GM12875 (cell line): ENCODE measurements around the gene TSPAN16.
"Not testable (repeated sequence)": the region's sequence is repeated elsewhere in the genome, so short reads cannot be mapped to it uniquely, and the experiment has no call there.

Source experiments
- H3K4me3 ChIP-seq: one replicate; pipeline ENCODE4 v1.5.1; 2011; ENCODE audit warnings: low read depth, low read length, control low read depth
- TF ChIP-seq, protein P1 (sequence below): IDR thresholded peaks from 2 replicates; pipeline ENCODE4 v1.5.1; 2011; ENCODE audit warnings: low read depth, mild to moderate bottlenecking, control low read depth, inconsistent platforms, low read length, moderate library complexity, borderline replicate concordance; ENCODE audit not compliant: insufficient read depth

Gene TSPAN16

DNA sequence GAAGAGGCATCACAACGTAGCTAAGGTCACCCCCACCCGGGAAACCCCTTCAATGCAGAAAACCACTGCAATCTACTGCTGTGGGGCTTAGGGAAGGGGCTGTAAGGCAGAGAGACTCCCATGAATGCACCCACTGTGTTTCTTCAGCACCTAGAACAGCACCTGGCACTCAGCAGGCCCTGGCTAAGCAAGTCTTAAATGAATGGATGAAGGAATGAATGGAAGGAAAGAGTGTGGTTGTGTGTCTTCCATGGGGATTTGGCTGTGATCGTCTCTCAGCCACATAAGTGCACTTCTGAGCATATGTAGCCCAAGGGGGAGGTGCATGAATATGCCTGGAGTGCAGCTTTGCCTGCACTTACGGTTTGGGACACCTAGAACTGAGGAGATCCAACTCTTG, 53.2 kb downstream of the TSPAN16 start:
- H3K4me3 ChIP-seq: no peak overlapping the region
- TF ChIP-seq, protein P1, sequence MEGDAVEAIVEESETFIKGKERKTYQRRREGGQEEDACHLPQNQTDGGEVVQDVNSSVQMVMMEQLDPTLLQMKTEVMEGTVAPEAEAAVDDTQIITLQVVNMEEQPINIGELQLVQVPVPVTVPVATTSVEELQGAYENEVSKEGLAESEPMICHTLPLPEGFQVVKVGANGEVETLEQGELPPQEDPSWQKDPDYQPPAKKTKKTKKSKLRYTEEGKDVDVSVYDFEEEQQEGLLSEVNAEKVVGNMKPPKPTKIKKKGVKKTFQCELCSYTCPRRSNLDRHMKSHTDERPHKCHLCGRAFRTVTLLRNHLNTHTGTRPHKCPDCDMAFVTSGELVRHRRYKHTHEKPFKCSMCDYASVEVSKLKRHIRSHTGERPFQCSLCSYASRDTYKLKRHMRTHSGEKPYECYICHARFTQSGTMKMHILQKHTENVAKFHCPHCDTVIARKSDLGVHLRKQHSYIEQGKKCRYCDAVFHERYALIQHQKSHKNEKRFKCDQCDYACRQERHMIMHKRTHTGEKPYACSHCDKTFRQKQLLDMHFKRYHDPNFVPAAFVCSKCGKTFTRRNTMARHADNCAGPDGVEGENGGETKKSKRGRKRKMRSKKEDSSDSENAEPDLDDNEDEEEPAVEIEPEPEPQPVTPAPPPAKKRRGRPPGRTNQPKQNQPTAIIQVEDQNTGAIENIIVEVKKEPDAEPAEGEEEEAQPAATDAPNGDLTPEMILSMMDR: no peak

DNA sequence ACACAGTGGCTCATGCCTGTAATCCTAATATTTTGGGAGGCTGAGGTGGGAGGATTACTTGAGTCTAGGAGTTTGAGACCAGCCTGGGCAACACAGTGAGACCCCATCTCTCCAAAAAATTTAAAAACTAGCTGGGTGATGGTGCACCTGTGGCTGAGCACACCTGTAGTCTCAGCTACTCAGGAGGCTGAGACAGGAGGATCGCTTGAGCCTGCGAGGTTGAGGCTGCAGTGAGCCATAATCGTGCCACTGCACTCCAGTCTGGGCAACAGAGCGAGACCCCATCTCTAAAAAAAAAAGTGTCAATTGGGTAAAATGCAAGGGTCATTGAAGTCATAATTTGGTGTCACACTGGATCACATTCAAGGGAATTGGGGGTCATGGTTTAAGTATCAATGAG, 58.1 kb downstream of the TSPAN16 start:
- not testable (repeated sequence) for H3K4me3 ChIP-seq

DNA sequence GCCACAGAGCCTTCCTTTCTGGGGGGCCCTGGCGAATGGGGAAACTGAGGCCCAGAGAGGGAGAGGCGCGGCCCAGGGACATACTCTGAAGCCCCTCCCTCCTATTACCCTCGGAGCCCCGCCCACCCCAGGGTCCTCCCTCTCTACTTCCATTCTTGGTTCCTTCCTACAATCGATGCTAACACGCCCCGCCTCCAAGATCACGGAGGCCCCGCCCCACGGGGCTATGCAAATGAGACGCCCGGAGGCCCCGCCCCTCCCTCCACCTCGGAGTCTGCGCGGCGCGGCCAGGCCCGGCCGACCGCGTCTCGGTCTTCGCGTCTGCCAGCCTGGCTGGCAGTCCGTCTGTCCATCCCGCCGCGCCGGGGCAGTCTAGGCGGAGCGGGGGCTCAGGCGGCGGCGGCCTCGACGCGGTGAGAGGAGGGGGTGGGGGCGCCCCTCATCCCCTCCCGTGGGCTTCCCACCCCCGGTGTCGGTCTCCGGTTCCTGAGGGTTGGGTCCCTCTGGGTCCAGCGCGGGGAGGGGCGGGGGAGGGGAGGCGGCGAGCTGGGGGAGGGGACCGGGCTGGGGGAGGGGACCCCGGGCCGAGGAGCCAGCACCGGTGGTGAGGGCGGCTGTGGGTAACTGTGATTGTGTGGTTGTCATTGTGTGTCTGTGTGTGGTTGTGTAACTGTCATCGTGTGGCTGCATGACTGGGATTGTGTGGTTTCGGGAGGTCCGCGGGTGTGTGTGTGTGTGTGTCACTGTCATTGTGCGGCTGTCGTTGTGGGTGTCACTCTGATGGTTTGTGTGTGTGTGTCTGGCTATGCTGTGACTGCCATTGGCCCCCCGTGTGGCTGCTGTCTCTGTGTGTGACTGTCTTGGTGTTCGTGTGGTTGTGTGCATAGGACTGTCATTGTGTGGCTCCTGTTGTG, 59.5 kb downstream of the TSPAN16 start, which contains the start of gene PLPPR2:
PLPPR2 (plus strand) TSS at position 273 of the 914 bp plus-strand sequence. CDS start 2,242 bp downstream, outside the sequence.
- TF ChIP-seq, protein P1: no peak
- H3K4me3 ChIP-seq: no peak within 1 kb of the TSS

DNA sequence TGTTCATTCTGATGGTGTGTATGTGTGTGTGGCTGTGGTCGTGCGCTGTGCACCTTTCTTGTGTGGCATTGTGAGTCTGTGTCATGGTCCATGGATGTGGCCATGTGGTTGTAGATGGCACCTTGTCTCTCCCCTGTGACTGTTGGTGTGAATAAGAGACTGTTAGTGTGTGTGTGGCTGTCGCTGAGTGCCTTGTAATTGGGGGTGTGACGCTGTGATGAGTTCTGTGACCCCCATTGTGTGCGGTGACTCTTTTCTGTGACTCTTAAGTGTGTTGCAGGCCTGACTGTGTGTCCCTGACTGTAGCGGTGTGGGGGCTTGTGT, 60.1 kb downstream of the TSPAN16 start:
- TF ChIP-seq, protein P1: no peak
- no peak overlapping the region for H3K4me3 ChIP-seq

DNA sequence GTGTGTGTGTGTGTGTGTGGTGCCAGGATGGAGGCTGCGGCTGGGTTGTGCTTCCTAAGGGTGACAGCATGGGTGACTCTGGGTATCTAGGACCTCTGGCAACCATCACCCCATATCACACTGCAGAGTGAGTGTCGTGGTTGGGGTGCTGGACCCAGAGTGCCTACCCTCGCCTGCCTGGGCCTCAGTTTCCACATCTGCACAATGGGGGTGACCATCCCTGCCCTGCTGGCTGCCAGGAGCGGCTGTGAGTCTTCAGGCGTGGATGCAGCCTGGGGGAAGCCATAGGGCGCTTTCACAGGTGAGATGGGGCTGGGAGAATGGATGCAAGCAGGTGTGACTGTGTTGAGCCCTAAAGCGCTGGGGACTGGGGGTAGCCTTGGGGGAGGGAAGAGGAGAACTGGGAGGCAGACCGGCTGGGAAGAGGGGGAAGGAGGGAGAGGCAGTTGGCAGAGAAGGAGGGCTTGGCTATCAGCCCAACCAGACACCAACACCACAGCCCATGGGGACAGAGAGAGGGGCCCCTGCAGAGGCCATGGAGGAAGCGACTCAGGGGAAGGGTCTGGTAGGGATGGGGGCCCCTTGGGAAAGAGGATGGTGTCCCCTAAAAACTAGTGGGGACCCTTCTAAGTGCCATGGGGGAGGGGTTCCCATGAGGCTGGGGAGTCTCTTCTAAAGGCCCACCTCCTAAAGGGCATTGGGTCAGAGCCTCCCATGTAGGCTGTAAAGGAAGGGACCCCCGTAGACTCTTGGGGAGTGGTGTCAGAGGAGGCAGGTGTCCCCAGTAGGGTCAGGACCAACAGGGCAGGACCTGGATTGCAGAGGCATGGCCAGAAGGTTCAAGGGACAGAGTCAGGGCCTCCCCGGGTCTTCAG, 61.0 kb downstream of the TSPAN16 start:
- TF ChIP-seq, protein P1: no peak
- no peak overlapping the region for H3K4me3 ChIP-seq

DNA sequence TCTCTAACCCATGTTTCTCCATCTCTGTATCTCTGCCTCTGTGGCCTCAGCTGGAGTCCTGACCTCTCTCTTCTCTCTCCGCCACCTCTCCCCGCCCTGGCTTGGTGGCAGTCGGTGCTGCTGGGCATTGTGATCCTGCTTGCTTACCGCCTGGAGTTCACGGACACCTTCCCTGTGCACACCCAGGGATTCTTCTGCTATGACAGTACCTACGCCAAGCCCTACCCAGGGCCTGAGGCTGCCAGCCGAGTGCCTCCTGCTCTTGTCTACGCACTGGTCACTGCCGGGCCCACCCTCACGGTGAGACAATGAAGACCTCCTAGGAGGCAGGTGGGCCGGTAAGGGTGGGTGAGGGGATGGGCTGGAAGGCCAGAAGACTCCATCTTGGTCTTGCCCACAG, 63.5 kb downstream of the TSPAN16 start:
- TF ChIP-seq, protein P1: no peak

DNA sequence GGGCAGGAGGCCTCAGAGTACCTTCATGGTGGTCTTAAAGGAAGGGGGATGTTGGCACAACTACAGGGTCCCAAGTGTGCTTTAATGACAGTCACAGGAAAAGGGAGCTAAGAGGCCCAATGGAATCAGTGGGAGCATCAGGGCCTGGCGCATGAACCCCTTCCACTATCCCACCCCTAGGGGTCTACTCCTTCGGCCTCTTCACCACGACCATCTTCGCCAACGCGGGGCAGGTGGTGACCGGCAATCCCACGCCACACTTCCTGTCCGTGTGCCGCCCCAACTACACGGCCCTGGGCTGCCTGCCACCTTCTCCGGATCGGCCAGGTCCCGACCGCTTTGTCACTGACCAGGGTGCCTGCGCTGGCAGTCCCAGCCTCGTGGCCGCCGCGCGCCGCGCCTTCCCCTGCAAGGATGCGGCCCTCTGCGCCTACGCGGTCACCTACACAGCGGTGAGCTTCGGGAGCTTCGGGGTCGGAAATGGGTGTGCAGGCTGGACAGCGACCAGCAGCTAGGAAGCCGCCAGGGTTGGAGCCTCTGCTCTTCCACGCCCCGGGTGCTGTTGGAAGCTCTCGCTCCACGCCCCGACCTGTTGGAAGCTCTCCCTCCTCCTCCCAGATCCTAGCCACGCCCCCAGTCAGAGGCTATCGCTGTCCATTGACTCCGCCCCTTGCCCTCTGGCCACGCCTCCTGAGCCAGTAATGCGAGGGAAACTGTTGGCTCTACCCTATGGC, 65.2 kb downstream of the TSPAN16 start:
- H3K4me3 ChIP-seq: no peak overlapping the region
- TF ChIP-seq, protein P1: no peak

More for the DNA sequence above, 63.5 kb downstream of the TSPAN16 start:
- no peak overlapping the region for H3K4me3 ChIP-seq
